GM21367 (cell line): ENCODE data around the gene EMC6.

Source experiments
- ATAC-seq: cut with Tn5 transposase; IDR thresholded peaks from one replicate; pipeline ENCODE4 v1.9.1; 2021; ENCODE audit not compliant: unreplicated experiment

EMC6 gene

DNA sequence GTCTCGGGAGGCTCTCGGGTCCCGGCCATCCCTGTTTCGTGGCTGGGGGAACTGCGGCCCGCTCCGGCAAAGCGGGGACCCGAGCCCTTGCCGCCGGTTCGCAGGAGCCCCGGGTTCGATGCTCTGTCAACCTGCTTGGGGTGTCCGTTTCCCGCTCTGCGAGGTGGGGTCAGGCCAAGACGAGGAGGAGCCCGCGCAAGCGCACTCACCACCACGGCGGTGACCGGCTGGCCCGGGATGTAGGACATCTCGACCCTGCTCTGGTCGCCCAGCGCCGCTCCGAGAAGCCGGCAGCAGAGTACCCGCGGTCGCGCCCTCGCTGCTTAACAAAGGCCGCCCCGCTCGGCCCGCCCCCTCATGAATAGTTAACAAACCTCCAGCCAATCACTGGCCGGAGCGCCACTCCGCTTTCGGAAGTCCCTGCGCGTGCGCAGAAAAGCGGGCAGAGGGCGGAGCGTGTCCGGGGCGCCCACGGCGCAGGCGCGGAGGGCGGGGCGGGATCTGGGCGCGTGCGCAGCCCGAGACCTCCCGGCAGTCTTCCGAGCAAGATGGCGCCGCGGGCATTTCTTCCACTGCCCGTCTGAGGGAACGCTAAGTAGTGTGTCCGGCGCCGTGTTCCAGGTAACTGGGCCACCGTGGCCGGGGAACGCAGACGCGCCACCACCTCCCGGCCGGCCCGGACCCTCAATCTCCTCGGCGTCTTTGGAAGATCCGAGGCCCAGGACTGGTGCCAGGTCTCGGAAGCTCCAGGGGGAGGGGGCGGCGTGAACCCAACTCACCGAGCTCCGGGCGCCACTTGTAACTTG is at the start of gene EMC6, which contains the start of gene TAX1BP3:
EMC6 (plus strand) TSS at position 534 of the 806 bp plus-strand sequence. CDS start 335 bp downstream, outside the sequence.
TAX1BP3 (minus strand) TSS at position 300 of the 806 bp plus-strand sequence; CDS start at position 248, 52 bp downstream.
- peak; percentile 73 for ATAC-seq

DNA sequence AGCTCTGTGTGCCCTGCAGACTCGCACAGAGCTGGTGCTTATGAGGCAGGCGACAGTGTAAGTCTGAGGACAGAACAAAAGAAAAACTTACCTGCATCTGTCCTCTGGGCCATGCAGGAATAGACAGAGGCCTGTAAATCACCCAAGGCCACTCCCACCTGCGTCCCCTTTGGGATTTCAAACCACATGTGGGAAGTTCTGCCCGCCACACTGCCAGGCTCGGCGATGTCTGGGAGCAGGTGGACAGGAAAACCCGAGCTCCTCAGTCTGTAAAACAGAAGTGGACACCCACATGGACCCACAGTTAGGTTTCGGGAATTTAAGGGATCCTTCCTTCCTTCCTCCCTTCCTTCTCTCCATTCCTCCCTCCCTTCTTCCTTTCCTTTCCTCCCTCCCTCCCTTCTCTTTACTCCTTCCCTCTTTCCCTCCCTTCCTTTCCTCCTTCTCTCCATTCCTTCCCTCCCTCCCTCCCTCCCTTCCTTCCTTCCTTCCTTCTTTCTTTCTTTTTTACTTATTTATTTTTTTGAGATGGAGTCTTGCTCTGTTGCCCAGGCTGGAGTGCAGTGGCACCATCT is 47.4 kb upstream of the EMC6 start:
- ATAC-seq: no peak

DNA sequence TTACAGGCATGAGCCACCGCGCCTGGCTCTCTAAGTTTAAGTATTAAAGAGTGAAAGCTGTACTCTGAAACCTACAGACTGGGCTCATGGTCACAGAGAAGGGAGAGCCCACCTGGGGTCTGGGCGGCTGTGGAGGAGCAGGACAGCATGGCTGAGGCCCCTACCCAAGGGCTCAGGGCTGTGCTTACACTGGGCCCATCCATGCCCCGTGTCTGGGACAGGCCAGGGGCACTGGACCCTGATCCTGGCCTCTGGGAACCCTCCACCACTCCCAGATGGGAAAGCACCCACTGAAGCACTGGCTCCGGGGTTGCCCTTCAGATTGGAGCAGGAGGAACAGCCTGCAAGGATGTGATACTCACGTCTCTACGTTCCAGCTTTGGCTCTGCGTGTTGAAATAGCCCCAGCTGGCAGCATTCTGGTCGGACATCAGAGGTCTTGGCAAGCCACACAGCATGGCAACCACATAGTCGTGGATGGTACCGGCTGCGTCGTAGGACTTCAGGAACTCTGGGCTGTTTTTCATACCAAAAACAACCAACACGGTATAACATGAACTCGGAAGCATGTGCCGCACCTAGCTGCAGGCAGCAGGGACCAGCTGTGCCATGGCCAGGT is 45.5 kb upstream of the EMC6 start:
- no peak for ATAC-seq

DNA sequence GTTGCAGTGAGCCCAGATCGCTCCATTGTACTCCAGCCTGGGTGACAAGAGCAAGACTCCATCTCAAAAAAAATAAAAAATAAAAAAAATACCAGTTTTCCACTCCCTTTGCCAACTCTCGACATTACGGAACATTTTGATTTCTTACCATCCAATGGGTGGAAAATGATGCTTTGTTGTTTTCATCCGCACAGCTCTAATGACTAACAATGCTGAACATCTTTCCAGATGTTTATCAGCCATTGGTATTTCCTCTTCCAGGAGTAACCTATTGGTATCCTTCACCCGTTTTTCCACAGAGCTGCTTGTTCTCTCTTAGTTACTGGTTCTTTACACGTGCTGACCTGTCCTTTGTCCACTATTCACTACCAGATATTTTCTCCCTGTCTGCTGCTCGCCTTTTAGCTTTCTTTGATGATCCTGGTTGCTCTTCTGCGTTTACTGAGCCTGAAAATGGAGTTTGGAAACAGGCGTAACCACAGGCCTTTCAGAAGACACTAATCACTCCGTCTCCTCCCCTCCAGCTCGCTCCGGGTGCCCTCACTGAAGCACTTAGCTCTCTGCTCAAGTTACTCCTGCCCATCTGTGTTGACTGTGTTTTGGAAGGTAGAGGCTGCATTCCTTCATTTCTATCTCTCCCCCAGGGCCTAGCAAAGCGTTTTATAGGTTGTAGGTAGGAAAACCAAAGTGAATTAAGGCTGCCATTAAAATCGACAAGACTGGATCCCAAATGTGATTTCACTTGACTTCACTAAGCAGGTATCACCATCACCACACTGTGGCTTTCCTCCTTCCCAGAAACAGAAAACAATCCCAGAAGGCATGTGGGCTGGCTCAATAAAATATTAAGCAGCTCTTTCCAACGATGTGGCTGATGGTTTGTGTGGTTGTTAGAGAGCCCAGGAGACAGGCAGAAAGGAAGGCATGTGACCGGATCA is 41.5 kb upstream of the EMC6 start:
- ATAC-seq: no peak

DNA sequence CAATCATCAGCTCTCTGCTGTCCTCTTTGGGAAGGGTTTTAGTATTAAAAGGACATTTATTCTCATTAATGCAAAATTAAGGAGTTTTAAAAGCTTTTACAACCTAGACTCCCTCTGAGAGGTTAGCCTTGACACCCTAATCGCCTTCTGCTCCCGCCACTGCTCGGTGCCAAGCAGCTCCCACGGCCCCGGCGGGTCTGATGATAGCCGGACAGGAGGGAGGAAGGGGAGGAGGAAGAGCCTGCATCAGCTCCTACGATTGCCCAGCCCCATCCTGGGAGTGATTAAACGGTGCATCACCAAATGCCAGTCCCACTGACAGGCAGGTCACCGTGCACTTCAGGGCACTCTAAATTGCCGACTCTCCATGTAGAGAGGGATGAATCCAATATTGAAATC is 40.8 kb upstream of the EMC6 start:
- ATAC-seq: no peak

DNA sequence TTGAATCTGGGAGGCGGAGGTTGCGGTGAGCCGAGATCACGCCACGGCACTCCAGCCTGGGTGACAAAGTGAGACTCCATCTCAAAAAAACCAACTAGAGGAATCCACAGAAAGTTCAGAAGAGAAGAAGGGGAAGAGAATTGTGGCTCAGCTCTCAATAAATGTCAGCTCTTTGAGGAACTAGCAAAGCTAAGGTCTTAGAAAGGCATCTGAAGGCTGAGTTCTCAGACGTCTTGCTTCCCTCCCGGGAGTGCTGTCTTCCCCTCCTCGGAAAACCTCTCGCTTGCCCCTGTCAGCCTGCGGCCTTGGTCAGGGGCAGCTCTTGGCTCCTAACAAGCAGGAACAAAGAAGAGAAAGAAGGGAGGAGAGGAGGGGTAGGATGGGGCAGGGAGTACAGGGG is 37.8 kb upstream of the EMC6 start:
- no peak for ATAC-seq

- no peak for ATAC-seq
Measured at GRCh38 chr17:3632287-3632686, 36.3 kb upstream of the EMC6 start.

GRCh38 chr17:3635474-3636153 is 33.0 kb upstream of the EMC6 start:
- ATAC-seq: no peak

GRCh38 chr17:3636154-3636907 is 32.3 kb upstream of the EMC6 start, which contains the start of the genes CTNS and SHPK:
Gene CTNS, plus strand, starts transcription at chr17:3636760. Its CDS starts 3,447 bp downstream, at chr17:3640207.
Gene SHPK, minus strand, starts transcription at chr17:3636250. Its CDS starts 31 bp downstream, at chr17:3636219.
- peak; percentile 82 for ATAC-seq

DNA sequence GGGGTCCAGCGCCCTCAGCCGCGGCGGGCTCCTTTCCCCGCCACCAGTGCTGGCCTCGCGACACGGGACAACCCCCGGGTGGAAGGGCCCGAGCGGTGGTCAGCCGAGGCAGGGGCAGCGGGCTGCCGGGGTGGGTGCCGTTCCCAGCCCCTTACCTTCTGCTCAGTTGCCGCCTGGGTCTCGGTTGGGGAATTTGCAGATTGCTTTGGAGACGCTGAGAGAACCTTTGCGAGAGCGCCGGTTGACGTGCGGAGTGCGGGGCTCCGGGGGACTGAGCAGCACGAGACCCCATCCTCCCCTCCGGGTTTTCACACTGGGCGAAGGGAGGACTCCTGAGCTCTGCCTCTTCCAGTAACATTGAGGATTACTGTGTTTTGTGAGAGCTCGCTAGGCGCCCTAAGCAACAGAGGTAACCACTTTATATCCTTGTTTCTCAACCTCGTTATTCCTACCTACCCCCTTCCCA is 31.7 kb upstream of the EMC6 start:
- ATAC-seq: peak; percentile 3

DNA sequence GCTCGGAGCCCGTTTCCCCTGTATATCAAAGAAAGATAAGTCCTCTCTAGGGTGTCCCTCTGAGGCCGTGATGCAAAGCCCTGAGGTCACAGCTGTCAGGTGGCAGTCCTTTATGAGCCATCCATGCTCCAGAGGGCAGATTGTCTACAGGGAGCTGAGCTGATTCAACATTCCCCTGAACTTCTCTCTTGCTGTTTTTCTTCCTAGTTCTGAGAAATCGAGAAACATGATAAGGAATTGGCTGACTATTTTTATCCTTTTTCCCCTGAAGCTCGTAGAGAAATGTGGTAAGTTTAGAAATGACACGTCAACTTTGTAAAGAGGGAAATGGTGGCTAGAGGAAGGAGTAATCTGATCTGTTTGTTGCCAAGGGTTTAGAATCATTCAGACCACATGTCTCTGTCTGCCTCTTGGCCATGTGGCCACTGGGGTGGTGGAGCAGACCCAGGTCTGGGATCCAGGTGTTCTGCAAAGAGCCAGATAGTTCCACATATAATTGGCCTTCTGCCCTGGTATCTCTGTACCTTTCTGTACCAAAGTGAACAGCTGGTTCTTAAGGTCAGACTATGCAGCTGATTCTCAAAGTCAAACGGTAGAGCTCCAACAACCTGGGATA is 28.5 kb upstream of the EMC6 start:
- ATAC-seq: no peak

- ATAC-seq: no peak
Measured at GRCh38 chr17:3641014-3641413, 27.6 kb upstream of the EMC6 start.

DNA sequence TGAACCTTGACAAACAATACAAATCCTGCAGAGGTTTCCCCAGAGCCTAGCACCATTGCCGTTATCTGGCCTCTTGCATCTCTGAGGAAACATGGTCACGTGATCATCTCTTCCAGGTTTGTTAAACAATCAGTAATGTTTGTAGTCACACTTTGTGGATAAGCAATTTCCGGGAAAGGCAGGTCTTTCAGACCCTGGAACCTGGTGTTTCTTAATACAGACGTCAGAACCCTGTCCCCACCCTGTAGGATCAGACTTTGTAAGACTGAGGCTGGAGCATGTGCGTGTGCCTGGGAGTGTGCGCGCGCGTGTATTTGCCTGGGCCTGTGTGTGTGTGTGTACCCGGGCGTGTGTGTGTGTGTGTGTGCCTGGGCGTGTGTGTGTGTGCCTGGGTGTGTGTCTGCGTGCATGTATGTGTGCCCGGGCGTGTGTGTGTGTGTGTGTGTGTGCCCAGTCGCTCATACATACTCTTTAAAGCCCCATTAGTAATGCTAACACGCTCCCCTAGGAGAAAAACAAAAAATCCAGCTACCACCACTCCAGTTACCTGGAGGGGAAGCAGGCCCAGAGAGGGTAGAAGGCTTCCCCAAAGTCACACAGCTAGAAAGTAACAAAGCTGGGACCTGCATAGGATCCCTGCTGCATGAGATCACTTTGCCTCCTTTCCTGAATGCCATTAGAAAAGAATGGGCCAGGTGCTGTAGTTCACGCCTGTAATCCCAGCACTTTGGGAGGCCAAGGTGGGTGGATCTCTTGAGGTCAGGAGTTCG is 26.7 kb upstream of the EMC6 start:
- no peak for ATAC-seq

DNA sequence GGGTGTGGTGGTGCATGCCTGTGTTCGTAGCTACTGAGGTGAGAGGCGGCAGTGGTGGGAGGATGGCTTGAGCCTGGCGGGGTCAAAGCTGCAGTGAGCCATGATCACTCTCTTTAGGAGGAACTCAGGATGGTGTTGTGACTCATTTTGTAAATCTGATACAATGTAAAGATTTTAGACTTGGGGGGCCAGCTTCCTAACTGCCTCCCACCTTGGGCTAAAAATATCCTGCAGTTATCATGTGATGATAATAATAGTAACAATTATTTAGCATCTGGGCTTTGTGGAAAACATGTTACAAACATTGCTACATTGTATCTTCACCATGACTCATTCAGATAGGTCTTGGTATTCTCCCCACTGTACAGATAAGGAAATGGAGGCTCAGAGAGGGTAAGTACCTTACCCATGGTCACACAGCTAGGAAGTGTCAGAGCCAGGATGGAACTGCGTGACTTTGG is 24.7 kb upstream of the EMC6 start:
- ATAC-seq: no peak

GRCh38 chr17:3645310-3645709 is 23.3 kb upstream of the EMC6 start:
- ATAC-seq: no peak

GRCh38 chr17:3647251-3647650 is 21.4 kb upstream of the EMC6 start:
- no peak for ATAC-seq

- ATAC-seq: no peak
Measured at GRCh38 chr17:3647769-3648555, 20.6 kb upstream of the EMC6 start.
